HepG2 (cell line): ENCODE results near the gene MTA1. TPM values are rescaled to one million over a fixed set of nuclear protein-coding genes. Genes with fewer than 3 reads are reported as not detected.

Experiments
- AGO1 ChIP-seq: fragments of 200-400 bp; formaldehyde crosslinking; IDR thresholded peaks from 2 replicates; pipeline ENCODE4 v1.6.1; 2017; ENCODE audit warnings: mild to moderate bottlenecking, low read depth, low read length, moderate library complexity; ENCODE audit not compliant: poor library complexity, severe bottlenecking
- CHCHD3 ChIP-seq: sonication (generic); formaldehyde crosslinking; IDR thresholded peaks from 2 replicates; pipeline ENCODE4 v1.8.0; 2022; ENCODE audit warnings: mild to moderate bottlenecking, missing genetic modification reagents, moderate library complexity
- CSRNP1 ChIP-seq: sonication (generic); formaldehyde crosslinking; IDR thresholded peaks from 2 replicates; pipeline ENCODE4 v1.8.1; 2023; ENCODE audit warnings: mild to moderate bottlenecking, missing genetic modification reagents
- FOXO1 ChIP-seq: sonication (generic); formaldehyde crosslinking; IDR thresholded peaks from 2 replicates; pipeline ENCODE4 v1.4.0; 2020; ENCODE audit warnings: missing genetic modification reagents
- HIC2 ChIP-seq: sonication (generic); formaldehyde crosslinking; IDR thresholded peaks from 2 replicates; pipeline ENCODE4 v1.9.0; 2022; ENCODE audit warnings: low read depth, missing genetic modification reagents
- IKZF1 ChIP-seq: fragments of 450-650 bp; IDR thresholded peaks from 2 replicates; pipeline ENCODE4 v1.7.1; 2016
- LCORL ChIP-seq, 2 experiments: fragments of 450-650 bp in 1 of 2; sonication (generic) in 1 of 2; formaldehyde crosslinking in 1 of 2; IDR thresholded peaks; 2 replicates each; pipeline versions ENCODE4 v1.5.0 to v1.6.1; 2017 to 2020; ENCODE audit warnings: antibody characterized with exemption in 1 of 2, missing genetic modification reagents in 1 of 2
- MXD3 ChIP-seq: IDR thresholded peaks from 2 replicates; pipeline ENCODE4 v1.6.1; 2016; ENCODE audit warnings: mild to moderate bottlenecking, missing biosample characterization, missing genetic modification reagents
- SMYD3 ChIP-seq: sonication (generic); formaldehyde crosslinking; IDR thresholded peaks from 2 replicates; pipeline ENCODE4 v1.8.1; 2023; ENCODE audit warnings: mild to moderate bottlenecking, missing genetic modification reagents
- SNAPC2 ChIP-seq: sonication (generic); formaldehyde crosslinking; IDR thresholded peaks from 2 replicates; pipeline ENCODE4 v1.8.1; 2022; ENCODE audit warnings: mild to moderate bottlenecking, missing genetic modification reagents
- TEAD3 ChIP-seq: optimal IDR thresholded peaks from 2 replicates; pipeline ENCODE3; 2016; ENCODE audit warnings: borderline replicate concordance
- TFDP1 ChIP-seq: IDR thresholded peaks from 2 replicates; pipeline ENCODE4 v1.6.1; 2016; ENCODE audit warnings: missing compliant biosample characterization, missing genetic modification reagents, borderline replicate concordance
- THAP7 ChIP-seq: sonication (generic); formaldehyde crosslinking; IDR thresholded peaks from 2 replicates; pipeline ENCODE4 v1.8.1; 2023; ENCODE audit warnings: mild to moderate bottlenecking, missing genetic modification reagents
- XRCC5 ChIP-seq: fragments of 200-400 bp; formaldehyde crosslinking; optimal IDR thresholded peaks from 2 replicates; pipeline ENCODE3; 2017; ENCODE audit warnings: mild to moderate bottlenecking, low read length
- ZBTB14 ChIP-seq: sonication (generic); formaldehyde crosslinking; IDR thresholded peaks from 2 replicates; pipeline ENCODE4 v1.4.0; 2020; ENCODE audit warnings: missing genetic modification reagents
- ZNF280B ChIP-seq: sonication (generic); formaldehyde crosslinking; IDR thresholded peaks from 2 replicates; pipeline ENCODE4 v1.5.0; 2020; ENCODE audit warnings: missing genetic modification reagents, mild to moderate bottlenecking, borderline replicate concordance
- ZNF343 ChIP-seq: sonication (generic); formaldehyde crosslinking; IDR thresholded peaks from 2 replicates; pipeline ENCODE4 v1.4.0; 2020; ENCODE audit warnings: mild to moderate bottlenecking, missing genetic modification reagents
- ZNF563 ChIP-seq: sonication (generic); formaldehyde crosslinking; IDR thresholded peaks from 2 replicates; pipeline ENCODE4 v1.8.0; 2022; ENCODE audit warnings: mild to moderate bottlenecking, moderate library complexity, missing genetic modification reagents
- ZNF777 ChIP-seq: sonication (generic); formaldehyde crosslinking; IDR thresholded peaks from 2 replicates; pipeline ENCODE4 v1.4.0; 2020; ENCODE audit warnings: missing genetic modification reagents
- polyA plus RNA-seq, 8 experiments: library from polyadenylated mRNA; depleted of rRNA in 3 of 8; stranded (reverse) in 7 of 8; unstranded in 1 of 8; fragments of >200 nt; fragmentation: Illumina TruSeq in 4 of 8; extraction: Trizol in 4 of 8; gene quantifications; 2 replicates each; pipeline versions ENCODE4 v1.2.1 to v1.2.3, GENCODE V29; 2011 to 2016; ENCODE audit warnings: low read depth in 4 of 8, missing spikeins in 1 of 8, mixed read lengths in 1 of 8; ENCODE audit not compliant: insufficient read depth in 1 of 8
- total RNA-seq, 5 experiments: library from RNA; depleted of rRNA; stranded (reverse); fragments of >200 nt; fragmentation: Illumina TruSeq; extraction: Trizol; gene quantifications; 2 replicates each; pipeline ENCODE4 v1.2.3, GENCODE V29; 2016; ENCODE audit warnings: low read depth in 1 of 5

Gene MTA1
- total and polyA plus RNA-seq, 2 of the 13 experiments (the other 11 are each of a cell fraction or from before 2014, with no cell fraction given) = 35.2 to 85.8 TPM

GRCh38 chr14:105475269-105476096 lies 55.9 kb downstream of the MTA1 start (continued):
- no peak for TF ChIP-seq TEAD3 (CRISPR knock-in tag)
- TF ChIP-seq CHCHD3 (CRISPR knock-in tag) = no peak
- TF ChIP-seq XRCC5 = peak; percentile 12
- TF ChIP-seq ZNF280B (CRISPR knock-in tag) = no peak; the same call in 1 of the 2 replicates
- peak; percentile 58; the same call in 1 of the 2 replicates for TF ChIP-seq THAP7
- TF ChIP-seq MXD3 (CRISPR knock-in tag) = no peak
- no peak for TF ChIP-seq LCORL (IDR thresholded peaks at IDR 0.05)
- 0 out of 2 replicates have a peak, but pooled peaks have one; percentile 17 for TF ChIP-seq LCORL (CRISPR knock-in tag; IDR thresholded peaks at IDR 0.05)
- TF ChIP-seq ZBTB14 (CRISPR knock-in tag) = peak; percentile 24; the same call in 1 of the 2 replicates
- peak; percentile 40; the same call in 1 of the 2 replicates for TF ChIP-seq TFDP1 (CRISPR knock-in tag)
- TF ChIP-seq CSRNP1 (CRISPR knock-in tag) = 0 out of 2 replicates have a peak, but pooled peaks have one; percentile 44
- TF ChIP-seq FOXO1 (CRISPR knock-in tag) = no peak
- TF ChIP-seq ZNF777 = peak; percentile 34; the same call in 1 of the 2 replicates
- peak; percentile 73; the same call in 1 of the 2 replicates for TF ChIP-seq ZNF343
- peak; percentile 48 for TF ChIP-seq AGO1
- TF ChIP-seq ZNF563 (CRISPR knock-in tag) = peak; percentile 34; the same call in 1 of the 2 replicates
- 0 out of 2 replicates have a peak, but pooled peaks have one; percentile 18 for TF ChIP-seq HIC2 (CRISPR knock-in tag)
- 0 out of 2 replicates have a peak, but pooled peaks have one; percentile 16 for TF ChIP-seq SNAPC2 (CRISPR knock-in tag)
- TF ChIP-seq SMYD3 (CRISPR knock-in tag) = no peak
- TF ChIP-seq IKZF1 = no peak
